GM23338 (cell line): ENCODE measurements around the gene RAD51. TPM values are rescaled to one million over a fixed set of nuclear protein-coding genes. Genes with fewer than 3 reads are reported as not detected.

ENCODE experiments used
- ATAC-seq: fragments of 200-7000 bp; cut with Tn5 transposase; 3 replicates; pipeline ENCODE4 v1.9.1; 2020
- DNase-seq: peaks from one replicate; pipeline ENCODE4 v3.0.0-alpha.2; 2015; ENCODE audit warnings: low spot score
- H2AFZ ChIP-seq: fragments of 200-600 bp; sonication (generic); 2 replicates; pipeline ENCODE4 v1.8.0; 2016; ENCODE audit warnings: antibody characterized with exemption, mild to moderate bottlenecking, moderate library complexity
- H3F3A ChIP-seq: fragments of 200-600 bp; sonication (generic); replicated peaks from 2 replicates; pipeline ENCODE4 v1.8.0; 2017; ENCODE audit warnings: antibody characterized with exemption, mixed run types, low read depth
- H3K27ac ChIP-seq: fragments of 200-600 bp; sonication (generic); 2 replicates; pipeline ENCODE4 v1.6.1; 2016; ENCODE audit warnings: low read depth
- H3K27me3 ChIP-seq: fragments of 200-600 bp; sonication (generic); 2 replicates; pipeline ENCODE4 v1.8.0; 2016; ENCODE audit warnings: mild to moderate bottlenecking, mixed run types, moderate library complexity; ENCODE audit not compliant: insufficient read depth
- H3K36me3 ChIP-seq: fragments of 200-600 bp; sonication (generic); 2 replicates; pipeline ENCODE4 v1.8.0; 2016; ENCODE audit warnings: mild to moderate bottlenecking; ENCODE audit not compliant: insufficient read depth
- H3K4me1 ChIP-seq: fragments of 200-600 bp; sonication (generic); 2 replicates; pipeline ENCODE4 v1.8.0; 2016; ENCODE audit warnings: mild to moderate bottlenecking, moderate library complexity; ENCODE audit not compliant: insufficient read depth
- H3K4me2 ChIP-seq: fragments of 200-600 bp; sonication (generic); 2 replicates; pipeline ENCODE4 v1.7.1; 2017; ENCODE audit warnings: mixed run types
- H3K4me3 ChIP-seq: fragments of 200-600 bp; sonication (generic); 2 replicates; pipeline ENCODE4 v1.6.1; 2016; ENCODE audit warnings: mixed run types
- H3K79me2 ChIP-seq: fragments of 200-600 bp; sonication (generic); replicated peaks from 2 replicates; pipeline ENCODE4 v1.8.0; 2017; ENCODE audit warnings: mild to moderate bottlenecking; ENCODE audit not compliant: insufficient read depth
- H3K9me2 ChIP-seq: fragments of 200-600 bp; sonication (generic); 2 replicates; pipeline ENCODE4 v1.8.0; 2017; ENCODE audit not compliant: insufficient read depth
- H4K20me1 ChIP-seq: fragments of 200-600 bp; sonication (generic); replicated peaks from 2 replicates; pipeline ENCODE4 v1.8.0; 2017; ENCODE audit warnings: mild to moderate bottlenecking; ENCODE audit not compliant: insufficient read depth
- H3K27ac Mint-ChIP-seq: 2 replicates; pipeline ENCODE4 v1.8.0; 2020; ENCODE audit warnings: inconsistent platforms, mild to moderate bottlenecking, moderate library complexity, mixed read lengths
- H3K27me3 Mint-ChIP-seq: 3 replicates; pipeline ENCODE4 v1.8.0; 2022; ENCODE audit warnings: low read depth, mild to moderate bottlenecking, moderate library complexity, mixed read lengths, inconsistent platforms; ENCODE audit not compliant: insufficient read depth, poor library complexity
- H3K36me3 Mint-ChIP-seq: 3 replicates; pipeline ENCODE4 v1.8.0; 2021; ENCODE audit warnings: low read depth, mild to moderate bottlenecking, inconsistent platforms, moderate library complexity, mixed read lengths
- H3K4me1 Mint-ChIP-seq: 3 replicates; pipeline ENCODE4 v1.8.0; 2020; ENCODE audit warnings: mild to moderate bottlenecking, inconsistent platforms, mixed read lengths
- H3K4me3 Mint-ChIP-seq: 3 replicates; pipeline ENCODE4 v1.8.0; 2021; ENCODE audit warnings: moderate library complexity, mild to moderate bottlenecking, inconsistent platforms, mixed read lengths
- H3K9me3 Mint-ChIP-seq: 3 replicates; pipeline ENCODE4 v1.8.0; 2020; ENCODE audit warnings: moderate library complexity, mild to moderate bottlenecking, inconsistent platforms, mixed read lengths
- EZH2 ChIP-seq: fragments of 200-600 bp; sonication (generic); IDR thresholded peaks from one replicate; pipeline ENCODE4 v1.8.0; 2017; ENCODE audit warnings: antibody characterized with exemption, mild to moderate bottlenecking, low read depth; ENCODE audit not compliant: unreplicated experiment
- EZH2phosphoT487 ChIP-seq: fragments of 200-600 bp; sonication (generic); IDR thresholded peaks from one replicate; pipeline ENCODE4 v1.8.1; 2018; ENCODE audit warnings: antibody characterized with exemption; ENCODE audit not compliant: unreplicated experiment
- NANOG ChIP-seq: IDR thresholded peaks from 2 replicates; pipeline ENCODE4 v1.6.1; 2016; ENCODE audit warnings: antibody characterized with exemption, borderline replicate concordance
- STAT1 ChIP-seq: IDR thresholded peaks from one replicate; pipeline ENCODE4 v1.6.1; 2016; ENCODE audit warnings: antibody characterized with exemption; ENCODE audit not compliant: unreplicated experiment
- ZNF114 ChIP-seq: fragments of 250-450 bp; sonication (Bioruptor Pico); IDR thresholded peaks from 2 replicates; pipeline ENCODE4 v1.5.0; 2020; ENCODE audit warnings: mild to moderate bottlenecking, moderate library complexity
- polyA plus RNA-seq: library from polyadenylated mRNA; unstranded; fragments of >200 nt; fragmentation: Nextera tagmentation; extraction: Ambion mirVana; gene quantifications from 2 replicates; pipeline ENCODE4 v1.2.1, GENCODE V29; 2016
- total RNA-seq: library from RNA; depleted of rRNA; stranded (reverse); fragments of >200 nt; shearing (Covaris generic); gene quantifications from 2 replicates; pipeline ENCODE4 v1.2.3, GENCODE V29; 2014
- TF ChIP-seq, protein P1 (sequence below): fragments of 250-450 bp; sonication (Bioruptor Pico); IDR thresholded peaks from 2 replicates; pipeline ENCODE4 v1.5.0; 2020; ENCODE audit warnings: mild to moderate bottlenecking, moderate library complexity
- TF ChIP-seq, protein P2 (sequence below): IDR thresholded peaks from 2 replicates; pipeline ENCODE4 v1.6.1; 2016; ENCODE audit warnings: antibody characterized with exemption
- TF ChIP-seq, protein P3 (sequence below): IDR thresholded peaks from one replicate; pipeline ENCODE4 v1.6.1; 2018; ENCODE audit warnings: antibody characterized with exemption; ENCODE audit not compliant: unreplicated experiment

The RAD51 gene
- total and polyA plus RNA-seq, 2 experiments from 2014 or later: 20.3 to 26.2 TPM

DNA sequence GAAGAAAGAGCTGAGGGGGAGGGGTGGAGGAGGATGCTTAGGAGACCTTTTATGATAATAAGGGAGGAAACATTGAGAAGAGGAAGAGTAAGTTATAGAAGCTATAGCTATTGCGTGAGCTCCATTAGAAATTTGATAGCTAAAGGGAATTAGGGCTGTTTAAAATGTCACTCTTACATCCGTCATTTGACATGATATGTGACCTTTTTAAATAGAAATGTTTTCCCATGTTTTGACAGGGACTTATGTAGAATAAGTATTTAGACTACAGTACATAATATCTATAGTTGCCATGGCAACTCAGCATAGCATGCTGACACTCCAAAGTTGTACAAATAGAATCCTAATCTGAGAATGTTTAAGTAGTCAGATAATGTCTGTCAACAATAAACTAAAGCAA is 19.2 kb downstream of the RAD51 start (continued):
- no peak for TF ChIP-seq EZH2phosphoT487

DNA sequence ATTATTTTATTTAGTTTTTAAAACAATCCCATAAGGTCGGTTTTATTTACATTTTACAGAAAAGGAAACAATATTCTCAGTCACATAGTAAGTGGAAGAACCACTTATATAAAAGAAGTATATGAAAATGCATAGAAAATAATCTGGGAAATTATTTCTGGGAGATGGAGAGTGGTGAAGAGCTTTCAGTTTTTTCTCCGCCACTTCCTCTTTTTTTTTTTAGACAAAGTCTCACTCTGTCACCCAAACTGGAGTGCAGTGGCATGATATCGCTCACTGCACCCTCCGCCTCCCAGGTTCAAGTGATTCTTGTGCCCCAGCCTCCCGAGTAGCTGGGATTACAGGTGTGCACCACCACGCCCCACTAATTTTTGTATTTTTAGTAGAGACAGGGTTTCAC is 21.2 kb downstream of the RAD51 start:
- ATAC-seq: no peak

DNA sequence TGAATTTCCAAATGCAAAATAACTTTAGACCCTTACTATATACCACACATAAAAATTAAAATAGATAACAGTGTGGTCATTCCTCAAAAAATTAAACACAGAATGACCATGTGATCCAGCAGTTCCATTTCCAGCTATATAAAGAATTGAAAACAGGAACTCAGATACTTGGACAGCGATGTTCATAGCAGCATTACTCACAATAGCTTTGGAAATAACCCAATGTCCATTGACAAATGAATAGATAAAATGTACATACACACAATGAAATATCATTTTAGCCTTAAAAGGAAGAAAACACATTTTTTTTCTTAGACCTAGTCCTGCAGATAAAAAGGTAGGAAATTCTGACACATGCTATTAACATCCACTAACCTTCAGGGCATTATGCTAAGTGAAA is 26.7 kb downstream of the RAD51 start:
- Histone ChIP-seq H3K4me3 (no peak overlapping the region), H3K27me3 (no peaks in the 10 kb centered on the region), H3K79me2 (no peaks in the 10 kb centered on the region), H3F3A (no peaks in the 10 kb centered on the region), H3K27ac (0 out of 2 replicates have a peak overlapping the region, but pooled peaks have one; percentile 7), H3K4me1 (no peaks in the 10 kb centered on the region), H3K9me2 (no peaks in the 10 kb centered on the region), H4K20me1 (no peaks in the 10 kb centered on the region; the same call in 1 of the 2 replicates), H3K36me3 (peaks cover 33% of the 10 kb centered on the region; the same call in 1 of the 2 replicates), H2AFZ (no peak overlapping the region), H3K4me2 (no peak overlapping the region)
- no peaks in the 10 kb centered on the region for H3K4me1 Mint-ChIP-seq
- DNase-seq (no peak), ATAC-seq (no peak)
- H3K27ac Mint-ChIP-seq: no peak overlapping the region
- H3K27me3 Mint-ChIP-seq: peaks cover under 1% of the 10 kb centered on the region
- H3K36me3 Mint-ChIP-seq: peaks cover 38% of the 10 kb centered on the region; the same call in 2 of the 3 replicates
- H3K9me3 Mint-ChIP-seq: no peaks in the 10 kb centered on the region
- H3K4me3 Mint-ChIP-seq: no peak overlapping the region
- TF ChIP-seq NANOG: no peak
- TF ChIP-seq, protein P1, sequence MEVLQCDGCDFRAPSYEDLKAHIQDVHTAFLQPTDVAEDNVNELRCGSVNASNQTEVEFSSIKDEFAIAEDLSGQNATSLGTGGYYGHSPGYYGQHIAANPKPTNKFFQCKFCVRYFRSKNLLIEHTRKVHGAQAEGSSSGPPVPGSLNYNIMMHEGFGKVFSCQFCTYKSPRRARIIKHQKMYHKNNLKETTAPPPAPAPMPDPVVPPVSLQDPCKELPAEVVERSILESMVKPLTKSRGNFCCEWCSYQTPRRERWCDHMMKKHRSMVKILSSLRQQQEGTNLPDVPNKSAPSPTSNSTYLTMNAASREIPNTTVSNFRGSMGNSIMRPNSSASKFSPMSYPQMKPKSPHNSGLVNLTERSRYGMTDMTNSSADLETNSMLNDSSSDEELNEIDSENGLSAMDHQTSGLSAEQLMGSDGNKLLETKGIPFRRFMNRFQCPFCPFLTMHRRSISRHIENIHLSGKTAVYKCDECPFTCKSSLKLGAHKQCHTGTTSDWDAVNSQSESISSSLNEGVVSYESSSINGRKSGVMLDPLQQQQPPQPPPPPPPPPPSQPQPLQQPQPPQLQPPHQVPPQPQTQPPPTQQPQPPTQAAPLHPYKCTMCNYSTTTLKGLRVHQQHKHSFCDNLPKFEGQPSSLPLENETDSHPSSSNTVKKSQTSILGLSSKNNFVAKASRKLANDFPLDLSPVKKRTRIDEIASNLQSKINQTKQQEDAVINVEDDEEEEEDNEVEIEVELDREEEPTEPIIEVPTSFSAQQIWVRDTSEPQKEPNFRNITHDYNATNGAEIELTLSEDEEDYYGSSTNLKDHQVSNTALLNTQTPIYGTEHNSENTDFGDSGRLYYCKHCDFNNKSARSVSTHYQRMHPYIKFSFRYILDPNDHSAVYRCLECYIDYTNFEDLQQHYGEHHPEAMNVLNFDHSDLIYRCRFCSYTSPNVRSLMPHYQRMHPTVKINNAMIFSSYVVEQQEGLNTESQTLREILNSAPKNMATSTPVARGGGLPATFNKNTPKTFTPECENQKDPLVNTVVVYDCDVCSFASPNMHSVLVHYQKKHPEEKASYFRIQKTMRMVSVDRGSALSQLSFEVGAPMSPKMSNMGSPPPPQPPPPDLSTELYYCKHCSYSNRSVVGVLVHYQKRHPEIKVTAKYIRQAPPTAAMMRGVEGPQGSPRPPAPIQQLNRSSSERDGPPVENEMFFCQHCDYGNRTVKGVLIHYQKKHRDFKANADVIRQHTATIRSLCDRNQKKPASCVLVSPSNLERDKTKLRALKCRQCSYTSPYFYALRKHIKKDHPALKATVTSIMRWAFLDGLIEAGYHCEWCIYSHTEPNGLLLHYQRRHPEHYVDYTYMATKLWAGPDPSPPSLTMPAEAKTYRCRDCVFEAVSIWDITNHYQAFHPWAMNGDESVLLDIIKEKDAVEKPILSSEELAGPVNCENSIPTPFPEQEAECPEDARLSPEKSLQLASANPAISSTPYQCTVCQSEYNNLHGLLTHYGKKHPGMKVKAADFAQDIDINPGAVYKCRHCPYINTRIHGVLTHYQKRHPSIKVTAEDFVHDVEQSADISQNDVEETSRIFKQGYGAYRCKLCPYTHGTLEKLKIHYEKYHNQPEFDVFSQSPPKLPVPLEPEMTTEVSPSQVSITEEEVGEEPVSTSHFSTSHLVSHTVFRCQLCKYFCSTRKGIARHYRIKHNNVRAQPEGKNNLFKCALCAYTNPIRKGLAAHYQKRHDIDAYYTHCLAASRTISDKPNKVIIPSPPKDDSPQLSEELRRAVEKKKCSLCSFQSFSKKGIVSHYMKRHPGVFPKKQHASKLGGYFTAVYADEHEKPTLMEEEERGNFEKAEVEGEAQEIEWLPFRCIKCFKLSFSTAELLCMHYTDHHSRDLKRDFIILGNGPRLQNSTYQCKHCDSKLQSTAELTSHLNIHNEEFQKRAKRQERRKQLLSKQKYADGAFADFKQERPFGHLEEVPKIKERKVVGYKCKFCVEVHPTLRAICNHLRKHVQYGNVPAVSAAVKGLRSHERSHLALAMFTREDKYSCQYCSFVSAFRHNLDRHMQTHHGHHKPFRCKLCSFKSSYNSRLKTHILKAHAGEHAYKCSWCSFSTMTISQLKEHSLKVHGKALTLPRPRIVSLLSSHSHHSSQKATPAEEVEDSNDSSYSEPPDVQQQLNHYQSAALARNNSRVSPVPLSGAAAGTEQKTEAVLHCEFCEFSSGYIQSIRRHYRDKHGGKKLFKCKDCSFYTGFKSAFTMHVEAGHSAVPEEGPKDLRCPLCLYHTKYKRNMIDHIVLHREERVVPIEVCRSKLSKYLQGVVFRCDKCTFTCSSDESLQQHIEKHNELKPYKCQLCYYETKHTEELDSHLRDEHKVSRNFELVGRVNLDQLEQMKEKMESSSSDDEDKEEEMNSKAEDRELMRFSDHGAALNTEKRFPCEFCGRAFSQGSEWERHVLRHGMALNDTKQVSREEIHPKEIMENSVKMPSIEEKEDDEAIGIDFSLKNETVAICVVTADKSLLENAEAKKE (CRISPR knock-in tag): no peak
- no peak for TF ChIP-seq EZH2

More for the DNA sequence above, 21.2 kb downstream of the RAD51 start:
- H3K36me3 Mint-ChIP-seq: peaks cover 63% of the 10 kb centered on the region
- Histone ChIP-seq H3K4me2 (no peak overlapping the region), H3F3A (no peaks in the 10 kb centered on the region), H3K4me3 (no peak overlapping the region), H3K27me3 (no peaks in the 10 kb centered on the region), H3K9me2 (no peaks in the 10 kb centered on the region), H3K36me3 (peaks cover 27% of the 10 kb centered on the region), H3K4me1 (no peaks in the 10 kb centered on the region), H4K20me1 (no peaks in the 10 kb centered on the region), H3K27ac (no peak overlapping the region), H2AFZ (no peak overlapping the region), H3K79me2 (no peaks in the 10 kb centered on the region)
- TF ChIP-seq ZNF114 (CRISPR knock-in tag) (no peak), STAT1 (no peak), NANOG (no peak), EZH2 (no peak)
- TF ChIP-seq, protein P2, sequence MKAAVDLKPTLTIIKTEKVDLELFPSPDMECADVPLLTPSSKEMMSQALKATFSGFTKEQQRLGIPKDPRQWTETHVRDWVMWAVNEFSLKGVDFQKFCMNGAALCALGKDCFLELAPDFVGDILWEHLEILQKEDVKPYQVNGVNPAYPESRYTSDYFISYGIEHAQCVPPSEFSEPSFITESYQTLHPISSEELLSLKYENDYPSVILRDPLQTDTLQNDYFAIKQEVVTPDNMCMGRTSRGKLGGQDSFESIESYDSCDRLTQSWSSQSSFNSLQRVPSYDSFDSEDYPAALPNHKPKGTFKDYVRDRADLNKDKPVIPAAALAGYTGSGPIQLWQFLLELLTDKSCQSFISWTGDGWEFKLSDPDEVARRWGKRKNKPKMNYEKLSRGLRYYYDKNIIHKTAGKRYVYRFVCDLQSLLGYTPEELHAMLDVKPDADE: no peak
- TF ChIP-seq, protein P3, sequence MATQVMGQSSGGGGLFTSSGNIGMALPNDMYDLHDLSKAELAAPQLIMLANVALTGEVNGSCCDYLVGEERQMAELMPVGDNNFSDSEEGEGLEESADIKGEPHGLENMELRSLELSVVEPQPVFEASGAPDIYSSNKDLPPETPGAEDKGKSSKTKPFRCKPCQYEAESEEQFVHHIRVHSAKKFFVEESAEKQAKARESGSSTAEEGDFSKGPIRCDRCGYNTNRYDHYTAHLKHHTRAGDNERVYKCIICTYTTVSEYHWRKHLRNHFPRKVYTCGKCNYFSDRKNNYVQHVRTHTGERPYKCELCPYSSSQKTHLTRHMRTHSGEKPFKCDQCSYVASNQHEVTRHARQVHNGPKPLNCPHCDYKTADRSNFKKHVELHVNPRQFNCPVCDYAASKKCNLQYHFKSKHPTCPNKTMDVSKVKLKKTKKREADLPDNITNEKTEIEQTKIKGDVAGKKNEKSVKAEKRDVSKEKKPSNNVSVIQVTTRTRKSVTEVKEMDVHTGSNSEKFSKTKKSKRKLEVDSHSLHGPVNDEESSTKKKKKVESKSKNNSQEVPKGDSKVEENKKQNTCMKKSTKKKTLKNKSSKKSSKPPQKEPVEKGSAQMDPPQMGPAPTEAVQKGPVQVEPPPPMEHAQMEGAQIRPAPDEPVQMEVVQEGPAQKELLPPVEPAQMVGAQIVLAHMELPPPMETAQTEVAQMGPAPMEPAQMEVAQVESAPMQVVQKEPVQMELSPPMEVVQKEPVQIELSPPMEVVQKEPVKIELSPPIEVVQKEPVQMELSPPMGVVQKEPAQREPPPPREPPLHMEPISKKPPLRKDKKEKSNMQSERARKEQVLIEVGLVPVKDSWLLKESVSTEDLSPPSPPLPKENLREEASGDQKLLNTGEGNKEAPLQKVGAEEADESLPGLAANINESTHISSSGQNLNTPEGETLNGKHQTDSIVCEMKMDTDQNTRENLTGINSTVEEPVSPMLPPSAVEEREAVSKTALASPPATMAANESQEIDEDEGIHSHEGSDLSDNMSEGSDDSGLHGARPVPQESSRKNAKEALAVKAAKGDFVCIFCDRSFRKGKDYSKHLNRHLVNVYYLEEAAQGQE: no peak
- DNase-seq: no peak
- H3K27me3 Mint-ChIP-seq: peaks cover 2% of the 10 kb centered on the region
- no peak overlapping the region for H3K4me3 Mint-ChIP-seq
- H3K27ac Mint-ChIP-seq: no peak overlapping the region
- no peaks in the 10 kb centered on the region; the same call in 2 of the 3 replicates for H3K9me3 Mint-ChIP-seq
- H3K4me1 Mint-ChIP-seq: no peaks in the 10 kb centered on the region
